ENCODE results near the gene ERP44. TPM values are rescaled to one million over a fixed set of nuclear protein-coding genes. Genes with fewer than 3 reads are reported as not detected.
A peak's percentile ranks its signal among the peaks of the same experiment; 100 is the strongest.

Gene ERP44
- total RNA-seq, 3 donors from 2014 or later, result 15.7 to 17.8 (median 17.7) TPM

DNA sequence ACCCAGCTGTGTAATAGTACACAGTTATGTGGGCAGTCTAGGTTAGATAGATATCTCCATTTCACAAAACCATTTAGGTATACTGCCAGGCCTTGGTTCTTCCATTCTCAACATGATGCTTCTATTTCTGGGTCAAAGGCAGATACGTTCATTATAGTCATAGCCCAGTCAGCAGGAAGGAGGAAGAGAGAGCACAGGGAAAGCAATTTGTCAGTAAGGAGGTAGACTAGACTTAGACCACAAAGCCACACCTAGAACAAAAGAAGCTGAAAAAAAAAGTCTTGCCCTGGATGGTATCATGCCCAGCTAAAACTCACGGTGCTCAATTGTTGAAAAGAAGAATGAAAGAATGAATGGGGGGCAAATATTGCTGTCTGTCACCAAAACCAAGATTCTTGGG, 7.8 kb upstream of the ERP44 start:
- intact Hi-C loops (cut with DNase I; ENCODE audit: low total_unique reads), result no loop called here
- Histone ChIP-seq H3K36me3 (peaks cover 19% of the 10 kb centered on the region), H3K9me3 (no peaks in the 10 kb centered on the region), H3K4me3 (no peak overlapping the region), H3K4me1 (no peaks in the 10 kb centered on the region), H3K27me3 (no peaks in the 10 kb centered on the region), H3K27ac (no peak overlapping the region)
- TF ChIP-seq POLR2A (IDR thresholded peaks at IDR 0.05) (no peak), CTCF (IDR thresholded peaks at IDR 0.05) (no peak)
- DNase-seq (ENCODE audit: low spot score in 2 of 2), result no peak

DNA sequence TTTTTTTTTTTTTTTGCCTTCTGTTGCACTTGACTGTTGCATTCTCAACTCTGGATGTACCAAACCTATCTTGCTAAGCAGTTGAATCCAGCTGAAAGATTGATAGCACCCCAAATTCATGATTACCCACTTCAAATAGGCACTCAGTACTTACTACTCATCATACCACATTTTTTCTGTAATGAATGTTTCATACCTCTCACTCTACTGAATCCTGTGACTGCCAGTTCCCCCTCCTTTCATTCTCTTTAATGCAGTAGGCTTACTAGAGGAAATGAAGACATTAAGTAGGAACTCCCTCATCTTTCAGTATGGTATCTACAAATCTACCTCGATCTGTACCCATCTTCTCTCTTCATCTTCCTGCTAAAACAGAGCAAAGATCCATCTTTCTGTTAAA, 7.1 kb upstream of the ERP44 start:
- TF ChIP-seq CTCF (IDR thresholded peaks at IDR 0.05) (no peak), POLR2AphosphoS5 (IDR thresholded peaks at IDR 0.05) (no peak), POLR2A (IDR thresholded peaks at IDR 0.05) (no peak)
- Histone ChIP-seq H3K36me3 (peaks cover 19% of the 10 kb centered on the region), H3K9me3 (no peaks in the 10 kb centered on the region), H3K27me3 (no peaks in the 10 kb centered on the region), H3K4me1 (no peaks in the 10 kb centered on the region), H3K4me3 (no peak overlapping the region), H3K27ac (no peak overlapping the region)
- intact Hi-C loops (cut with DNase I; ENCODE audit: low total_unique reads), result no loop called here
- DNase-seq (ENCODE audit: low spot score in 2 of 2), result no peak

DNA sequence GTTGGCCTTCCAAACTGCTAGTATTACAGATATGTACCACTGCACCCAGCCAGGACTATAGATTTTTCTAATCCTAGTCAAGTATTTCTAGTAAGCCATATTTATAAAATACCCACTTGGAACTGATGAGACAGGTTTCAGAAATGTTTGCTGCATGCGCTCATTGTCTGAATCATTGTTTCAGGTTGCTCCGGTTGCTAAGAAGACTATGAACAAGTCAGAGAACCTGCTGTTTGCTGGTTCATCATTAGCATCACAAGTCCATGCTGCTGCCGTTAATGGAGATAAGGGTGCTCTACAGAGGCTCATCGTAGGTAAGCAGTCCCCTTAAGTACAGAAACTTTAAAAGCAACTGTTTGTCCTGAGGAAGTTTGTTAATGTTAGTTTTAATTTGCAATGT, 5.5 kb upstream of the ERP44 start:
- no peak overlapping the region for H3K4me3 ChIP-seq
- no peak for DNase-seq (ENCODE audit: low spot score in 2 of 2)
- no peaks in the 10 kb centered on the region for H3K9me3 ChIP-seq
- H3K27ac ChIP-seq, result no peak overlapping the region
- H3K27me3 ChIP-seq, result no peaks in the 10 kb centered on the region
- intact Hi-C loops (cut with DNase I; ENCODE audit: low total_unique reads), result no loop called here
- H3K36me3 ChIP-seq, result peaks cover 19% of the 10 kb centered on the region
- H3K4me1 ChIP-seq, result peaks cover 0 to 6% of the 10 kb centered on the region in 2 donors
- no peak for TF ChIP-seq CTCF (IDR thresholded peaks at IDR 0.05)
- TF ChIP-seq POLR2A (IDR thresholded peaks at IDR 0.05), result no peak
- no peak for TF ChIP-seq POLR2AphosphoS5 (IDR thresholded peaks at IDR 0.05)

DNA sequence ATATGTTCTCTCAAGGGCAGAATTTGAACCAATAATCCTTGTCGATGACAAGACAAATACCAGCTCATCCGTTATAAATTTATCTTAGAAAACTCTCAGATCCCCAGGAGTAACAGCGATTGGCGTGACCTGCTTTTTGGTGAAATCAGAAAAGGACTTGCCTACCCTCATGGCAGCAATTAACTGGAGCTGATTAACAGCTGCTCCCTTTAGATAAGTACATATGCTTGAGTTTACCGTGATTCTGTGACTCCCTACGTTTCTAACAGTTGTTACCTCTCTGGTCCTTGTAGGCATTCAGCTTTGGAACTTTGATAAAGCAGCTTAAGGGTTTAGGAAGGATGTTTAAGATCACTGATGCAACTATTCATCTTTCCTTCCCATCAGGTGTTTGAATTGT, 2.8 kb upstream of the ERP44 start:
- Histone ChIP-seq H3K27ac (no peak overlapping the region), H3K4me3 (no peak overlapping the region), H3K36me3 (peaks cover 19% of the 10 kb centered on the region), H3K27me3 (no peaks in the 10 kb centered on the region), H3K9me3 (no peaks in the 10 kb centered on the region), H3K4me1 (peaks cover 3 to 19% of the 10 kb centered on the region in 2 donors)
- no peak for DNase-seq (ENCODE audit: low spot score in 2 of 2)
- intact Hi-C loops (cut with DNase I; ENCODE audit: low total_unique reads), result no loop called here
- TF ChIP-seq POLR2AphosphoS5 (IDR thresholded peaks at IDR 0.05), result no peak
- TF ChIP-seq POLR2A (IDR thresholded peaks at IDR 0.05), result no peak
- no peak for TF ChIP-seq CTCF (IDR thresholded peaks at IDR 0.05)

DNA sequence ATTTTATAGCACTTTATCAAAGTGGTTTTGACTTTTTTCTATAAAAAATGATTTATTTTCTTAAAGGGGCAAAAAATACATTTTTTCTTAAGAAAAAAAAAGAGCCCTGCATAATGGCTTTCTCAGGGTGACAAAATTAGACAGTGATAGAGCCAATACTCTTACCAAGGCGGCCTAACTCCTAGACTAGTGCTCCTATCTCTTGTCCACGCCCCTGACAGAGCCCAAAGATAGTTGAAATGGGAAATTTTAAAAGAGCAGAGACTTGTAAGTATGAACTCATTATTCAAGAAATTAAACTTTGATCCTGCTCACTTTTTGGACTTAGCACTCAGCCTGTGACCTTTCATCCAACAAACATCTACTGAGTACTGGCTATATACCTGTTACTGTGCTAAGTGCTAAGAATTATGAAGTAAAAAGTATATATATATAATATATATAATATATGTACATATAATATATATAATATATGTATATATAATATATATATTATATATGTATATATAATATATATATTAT, 1.4 kb upstream of the ERP44 start:
- H3K4me3 ChIP-seq, result peak overlapping the region; percentile 87 to 90 (median 89)
- H3K9me3 ChIP-seq, result no peaks in the 10 kb centered on the region
- H3K4me1 ChIP-seq, result peaks cover 3 to 30% of the 10 kb centered on the region in 2 donors
- DNase-seq (ENCODE audit: low spot score in 2 of 2), result no peak
- no peak for TF ChIP-seq CTCF (IDR thresholded peaks at IDR 0.05)
- TF ChIP-seq POLR2AphosphoS5 (IDR thresholded peaks at IDR 0.05), result no peak
- TF ChIP-seq POLR2A (IDR thresholded peaks at IDR 0.05), result no peak
- peaks cover 8% of the 10 kb centered on the region for H3K36me3 ChIP-seq
- H3K27me3 ChIP-seq, result no peaks in the 10 kb centered on the region
- intact Hi-C loops (cut with DNase I; ENCODE audit: low total_unique reads), result no loop called here
- peak overlapping the region; percentile 91 to 92 for H3K27ac ChIP-seq

Data from breast epithelium (tissue), 4 donors.